PC-9 (cell line): Measurements from ENCODE around the gene PLEKHA6. TPM values are rescaled to one million over a fixed set of nuclear protein-coding genes. Genes with fewer than 3 reads are reported as not detected.

Experiments
- BruUV-seq: library from RNA; stranded (reverse); fragments of 400-500 nt; replicated peaks from 2 replicates; lab custom pipeline; 2021; lab: Mats Ljungman, UMichigan
- CTCF ChIA-PET: fragments of 300-600 bp; sonication (Branson Sonifier 250); formaldehyde crosslinking; loops from one replicate; lab custom pipeline; 2022; ENCODE audit warnings: antibody characterized with exemption; lab: Charles Lee
- POLR2A ChIA-PET: fragments of 300-600 bp; sonication (Branson Sonifier 250); formaldehyde crosslinking; loops from one replicate; lab custom pipeline; 2022; ENCODE audit warnings: antibody characterized with exemption; ENCODE audit not compliant: unreplicated experiment; lab: Charles Lee
- DNase-seq, 2 experiments: peaks; one replicate each; pipeline versions ENCODE4 v3.0.0 to v3.0.0-alpha.2; 2015 to 2022; ENCODE audit warnings: mixed read lengths in 1 of 2
- H2AFZ ChIP-seq: fragments of 200-600 bp; sonication (generic); 2 replicates; pipeline ENCODE4 v1.8.1; 2017; ENCODE audit warnings: antibody characterized with exemption
- H3F3A ChIP-seq: fragments of 200-600 bp; sonication (generic); 2 replicates; pipeline ENCODE4 v1.8.1; 2017; ENCODE audit warnings: antibody characterized with exemption, mild to moderate bottlenecking, low read depth; ENCODE audit not compliant: insufficient read depth
- H3K27ac ChIP-seq: fragments of 200-600 bp; sonication (generic); 2 replicates; pipeline ENCODE4 v1.6.1; 2016; ENCODE audit warnings: mixed run types
- H3K27me3 ChIP-seq: fragments of 200-600 bp; sonication (generic); 2 replicates; pipeline ENCODE4 v1.6.1; 2016; ENCODE audit warnings: low read depth, mixed run types; ENCODE audit not compliant: insufficient read depth
- H3K36me3 ChIP-seq: fragments of 200-600 bp; sonication (generic); 2 replicates; pipeline ENCODE4 v1.6.1; 2016; ENCODE audit warnings: low read depth, mixed run types
- H3K4me1 ChIP-seq: fragments of 200-600 bp; sonication (generic); replicated peaks from 2 replicates; pipeline ENCODE4 v1.6.1; 2016; ENCODE audit warnings: mixed run types; ENCODE audit not compliant: insufficient read depth
- H3K4me2 ChIP-seq: fragments of 200-600 bp; sonication (generic); 2 replicates; pipeline ENCODE4 v1.6.1; 2017; ENCODE audit warnings: mixed run types
- H3K4me3 ChIP-seq: fragments of 200-600 bp; sonication (generic); 2 replicates; pipeline ENCODE4 v1.6.1; 2016; ENCODE audit warnings: mixed run types
- H3K79me2 ChIP-seq: fragments of 200-600 bp; sonication (generic); 2 replicates; pipeline ENCODE4 v1.6.1; 2017; ENCODE audit warnings: low read depth, mixed run types
- H3K9me2 ChIP-seq: fragments of 200-600 bp; sonication (generic); 2 replicates; pipeline ENCODE4 v1.8.1; 2017; ENCODE audit warnings: mild to moderate bottlenecking; ENCODE audit not compliant: insufficient read depth
- H3K9me3 ChIP-seq: fragments of 200-600 bp; sonication (generic); 2 replicates; pipeline ENCODE4 v1.8.1; 2016; ENCODE audit warnings: low read depth; ENCODE audit not compliant: insufficient read depth
- H4K20me1 ChIP-seq: fragments of 200-600 bp; sonication (generic); 2 replicates; pipeline ENCODE4 v1.8.1; 2017; ENCODE audit not compliant: insufficient read depth
- CTCF ChIP-seq: fragments of 200-600 bp; sonication (generic); conservative IDR thresholded peaks from 2 replicates; pipeline ENCODE4 v1.6.1; 2017; ENCODE audit warnings: mixed run types, antibody characterized with exemption, mild to moderate bottlenecking, moderate library complexity
- EZH2 ChIP-seq: fragments of 200-600 bp; sonication (generic); IDR thresholded peaks from 2 replicates; pipeline ENCODE4 v1.8.0; 2017; ENCODE audit warnings: antibody characterized with exemption, low read depth
- intact Hi-C: fragments of 100-400 bp; cut with micrococcal nuclease; formaldehyde crosslinking; loops from one replicate; pipeline ENCODE4 v1.10.0; 2022; ENCODE audit not compliant: unreplicated experiment
- total RNA-seq: library from RNA; stranded (reverse); gene quantifications from 2 replicates; pipeline ENCODE4 v1.2.3, GENCODE V29; 2021

PLEKHA6 gene
- total RNA-seq, 1 experiment from 2014 or later: 52.0 TPM

GRCh38 chr1:204211046-204211445 lies 148.7 kb downstream of the PLEKHA6 start:
- TF ChIP-seq EZH2 (no peak), CTCF (no peak)
- Histone ChIP-seq H2AFZ (no peak overlapping the region), H3K27me3 (no peaks in the 10 kb centered on the region), H4K20me1 (no peaks in the 10 kb centered on the region), H3K9me2 (no peaks in the 10 kb centered on the region), H3K79me2 (peaks cover 29% of the 10 kb centered on the region), H3K36me3 (no peaks in the 10 kb centered on the region), H3K4me3 (no peak overlapping the region), H3K9me3 (no peaks in the 10 kb centered on the region), H3K4me2 (no peak overlapping the region), H3K27ac (no peak overlapping the region), H3K4me1 (peaks cover 31% of the 10 kb centered on the region), H3F3A (peaks cover 20% of the 10 kb centered on the region; the same call in 1 of the 2 replicates)
- intact Hi-C loops: loop anchor here (5.0 kb wide), 2 partner anchors 76 to 349 kb away; partner anchors contain the start of gene SNRPE
- CTCF ChIA-PET: interaction anchor here (1.2 kb wide), 1 partner anchor 153 kb away, joined by 12 read pairs; no protein-coding TSS in a partner anchor
- no peak for DNase-seq
- BruUV-seq: no TSS peak
- POLR2A ChIA-PET: no interaction called here

- peaks cover 29% of the 10 kb centered on the region for H3K4me1 ChIP-seq
- peak in 1 of 2 experiments; percentile 74 for DNase-seq
- peaks cover 17% of the 10 kb centered on the region; the same call in 1 of the 2 replicates for H3F3A ChIP-seq
- no peak overlapping the region for H3K27ac ChIP-seq
- ChIA-PET POLR2A (interaction anchor here (0.6 kb wide), 1 partner anchor 333 kb away, joined by 3 read pairs; no protein-coding TSS in a partner anchor), CTCF (interaction anchor here (0.5 to 2.4 kb wide), 5 partner anchors 9 to 346 kb away, joined by 3 to 25 read pairs (median 4); partner anchors contain the start of genes ETNK2 and SNRPE)
- H2AFZ ChIP-seq: no peak overlapping the region
- H3K4me3 ChIP-seq: no peak overlapping the region
- TF ChIP-seq CTCF (peak; percentile 92), EZH2 (no peak)
- BruUV-seq: no TSS peak
- peaks cover 23% of the 10 kb centered on the region; the same call in 1 of the 2 replicates for H3K79me2 ChIP-seq
- H3K36me3 ChIP-seq: no peaks in the 10 kb centered on the region
- H3K27me3 ChIP-seq: no peaks in the 10 kb centered on the region
- intact Hi-C loops: loop anchor here (1.0 to 2.0 kb wide), 2 partner anchors 45 to 156 kb away; no protein-coding TSS in a partner anchor
- no peaks in the 10 kb centered on the region for H3K9me3 ChIP-seq
- H3K4me2 ChIP-seq: peak overlapping the region; percentile 29
- no peaks in the 10 kb centered on the region for H4K20me1 ChIP-seq
- no peaks in the 10 kb centered on the region for H3K9me2 ChIP-seq
Observed at GRCh38 chr1:204207136-204207616, 152.6 kb downstream of the PLEKHA6 start.

- ChIA-PET POLR2A (no interaction called here), CTCF (interaction anchor here (2.4 kb wide), 1 partner anchor 43 kb away, joined by 25 read pairs; no protein-coding TSS in a partner anchor)
- no peak for DNase-seq
- Histone ChIP-seq H3K4me2 (no peak overlapping the region), H3K36me3 (no peaks in the 10 kb centered on the region), H3K79me2 (peaks cover 13% of the 10 kb centered on the region; the same call in 1 of the 2 replicates), H3F3A (peaks cover 17% of the 10 kb centered on the region; the same call in 1 of the 2 replicates), H3K27me3 (no peaks in the 10 kb centered on the region), H4K20me1 (no peaks in the 10 kb centered on the region), H3K9me3 (no peaks in the 10 kb centered on the region), H3K27ac (no peak overlapping the region), H2AFZ (no peak overlapping the region), H3K4me1 (peaks cover 25% of the 10 kb centered on the region), H3K9me2 (no peaks in the 10 kb centered on the region), H3K4me3 (no peak overlapping the region)
- BruUV-seq: no TSS peak
- intact Hi-C loops: loop anchor here (2.0 kb wide), 1 partner anchor 157 kb away; no protein-coding TSS in a partner anchor
- TF ChIP-seq EZH2: no peak
- TF ChIP-seq CTCF: no peak
Observed at GRCh38 chr1:204206121-204206520, 153.6 kb downstream of the PLEKHA6 start.
